PC-9 (cell line): ENCODE results near the gene SAMD7.

ENCODE experiments used
- EZH2 ChIP-seq: fragments of 200-600 bp; sonication (generic); IDR thresholded peaks from 2 replicates; pipeline ENCODE4 v1.8.0; 2017; ENCODE audit warnings: antibody characterized with exemption, low read depth
- TF ChIP-seq, protein P1 (sequence below): fragments of 200-600 bp; sonication (generic); conservative IDR thresholded peaks from 2 replicates; pipeline ENCODE4 v1.6.1; 2017; ENCODE audit warnings: mixed run types, antibody characterized with exemption, mild to moderate bottlenecking, moderate library complexity

DNA sequence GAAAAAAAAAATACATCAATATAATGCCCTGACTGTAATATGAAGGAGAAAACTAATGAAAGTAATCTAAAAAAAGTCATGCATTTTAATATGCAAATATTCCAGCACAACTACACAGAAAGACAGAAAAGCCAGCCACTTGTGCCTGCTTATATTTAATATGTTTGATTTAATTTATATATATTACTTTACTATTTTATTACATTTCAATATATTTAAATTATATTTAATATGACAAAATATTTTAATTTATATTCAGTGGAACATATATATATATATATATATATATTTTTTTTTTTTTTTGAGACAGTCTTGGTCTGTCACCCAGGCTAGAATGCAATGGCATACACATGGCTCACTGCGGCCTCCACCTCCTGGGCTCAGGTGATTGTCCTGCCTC, 14.1 kb upstream of the SAMD7 start:
- TF ChIP-seq, protein P1, sequence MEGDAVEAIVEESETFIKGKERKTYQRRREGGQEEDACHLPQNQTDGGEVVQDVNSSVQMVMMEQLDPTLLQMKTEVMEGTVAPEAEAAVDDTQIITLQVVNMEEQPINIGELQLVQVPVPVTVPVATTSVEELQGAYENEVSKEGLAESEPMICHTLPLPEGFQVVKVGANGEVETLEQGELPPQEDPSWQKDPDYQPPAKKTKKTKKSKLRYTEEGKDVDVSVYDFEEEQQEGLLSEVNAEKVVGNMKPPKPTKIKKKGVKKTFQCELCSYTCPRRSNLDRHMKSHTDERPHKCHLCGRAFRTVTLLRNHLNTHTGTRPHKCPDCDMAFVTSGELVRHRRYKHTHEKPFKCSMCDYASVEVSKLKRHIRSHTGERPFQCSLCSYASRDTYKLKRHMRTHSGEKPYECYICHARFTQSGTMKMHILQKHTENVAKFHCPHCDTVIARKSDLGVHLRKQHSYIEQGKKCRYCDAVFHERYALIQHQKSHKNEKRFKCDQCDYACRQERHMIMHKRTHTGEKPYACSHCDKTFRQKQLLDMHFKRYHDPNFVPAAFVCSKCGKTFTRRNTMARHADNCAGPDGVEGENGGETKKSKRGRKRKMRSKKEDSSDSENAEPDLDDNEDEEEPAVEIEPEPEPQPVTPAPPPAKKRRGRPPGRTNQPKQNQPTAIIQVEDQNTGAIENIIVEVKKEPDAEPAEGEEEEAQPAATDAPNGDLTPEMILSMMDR: no peak
- no peak for TF ChIP-seq EZH2
